ENCODE results near the gene SYT3.

DNA sequence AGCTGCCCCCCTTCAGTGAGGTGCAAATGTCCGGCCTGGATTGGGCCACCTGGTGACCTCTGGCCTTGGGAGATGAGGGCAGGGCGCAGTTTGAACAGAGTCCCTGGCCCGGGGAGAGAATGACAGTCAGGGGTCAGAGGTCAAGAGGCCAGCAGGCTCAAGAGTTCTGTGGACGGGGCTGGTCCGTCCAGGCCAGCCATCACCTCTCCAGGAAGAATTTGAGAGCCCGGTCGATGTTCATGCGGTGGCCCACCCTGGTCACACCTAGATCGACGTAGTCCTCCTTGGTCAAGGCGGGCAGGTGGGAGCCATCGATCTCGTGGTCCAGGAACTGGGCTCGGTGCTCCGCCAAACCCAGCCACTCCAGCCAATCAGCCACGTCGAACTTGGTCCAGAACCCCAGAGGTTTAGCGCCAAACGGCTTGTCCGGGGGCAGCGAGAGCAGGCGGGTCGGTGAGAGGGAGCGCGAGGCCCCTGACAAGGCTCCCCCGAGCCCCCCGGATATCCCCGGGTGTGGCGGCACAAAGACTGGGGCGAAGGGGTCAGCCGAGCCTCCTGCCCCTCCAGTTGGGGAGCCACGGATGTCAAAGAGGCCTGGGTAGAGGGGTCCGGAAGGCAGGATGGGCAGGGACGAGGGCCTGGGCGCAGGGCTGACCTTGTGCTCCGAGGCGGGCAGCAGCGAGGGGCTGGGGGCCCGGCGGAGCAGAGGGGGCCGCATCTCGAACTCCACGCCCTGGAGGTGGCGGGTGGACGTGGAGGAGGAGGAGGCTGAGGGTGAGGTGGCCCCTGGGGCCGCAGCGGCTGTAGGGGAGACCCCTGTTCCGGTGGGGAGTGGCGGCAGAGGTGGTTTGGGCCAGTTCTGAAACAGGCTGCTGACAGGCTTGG, 22.3 kb upstream of the SYT3 start:
- TF ChIP-seq, protein P1, sequence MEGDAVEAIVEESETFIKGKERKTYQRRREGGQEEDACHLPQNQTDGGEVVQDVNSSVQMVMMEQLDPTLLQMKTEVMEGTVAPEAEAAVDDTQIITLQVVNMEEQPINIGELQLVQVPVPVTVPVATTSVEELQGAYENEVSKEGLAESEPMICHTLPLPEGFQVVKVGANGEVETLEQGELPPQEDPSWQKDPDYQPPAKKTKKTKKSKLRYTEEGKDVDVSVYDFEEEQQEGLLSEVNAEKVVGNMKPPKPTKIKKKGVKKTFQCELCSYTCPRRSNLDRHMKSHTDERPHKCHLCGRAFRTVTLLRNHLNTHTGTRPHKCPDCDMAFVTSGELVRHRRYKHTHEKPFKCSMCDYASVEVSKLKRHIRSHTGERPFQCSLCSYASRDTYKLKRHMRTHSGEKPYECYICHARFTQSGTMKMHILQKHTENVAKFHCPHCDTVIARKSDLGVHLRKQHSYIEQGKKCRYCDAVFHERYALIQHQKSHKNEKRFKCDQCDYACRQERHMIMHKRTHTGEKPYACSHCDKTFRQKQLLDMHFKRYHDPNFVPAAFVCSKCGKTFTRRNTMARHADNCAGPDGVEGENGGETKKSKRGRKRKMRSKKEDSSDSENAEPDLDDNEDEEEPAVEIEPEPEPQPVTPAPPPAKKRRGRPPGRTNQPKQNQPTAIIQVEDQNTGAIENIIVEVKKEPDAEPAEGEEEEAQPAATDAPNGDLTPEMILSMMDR (IDR thresholded peaks at IDR 0.05), result no peak
- no peak for TF ChIP-seq POLR2A (IDR thresholded peaks at IDR 0.05)
- TF ChIP-seq POLR2AphosphoS5 (IDR thresholded peaks at IDR 0.05; ENCODE audit: insufficient read depth in 1 of 2, low read depth in 1 of 2), result no peak
